HG02610 (cell line): ENCODE data around the gene DPF3.

Experiments used
- ATAC-seq: cut with Tn5 transposase; IDR thresholded peaks from one replicate; pipeline ENCODE4 v1.9.1; 2021; ENCODE audit warnings: mild to moderate bottlenecking, moderate library complexity; ENCODE audit not compliant: unreplicated experiment

DPF3 gene

DNA sequence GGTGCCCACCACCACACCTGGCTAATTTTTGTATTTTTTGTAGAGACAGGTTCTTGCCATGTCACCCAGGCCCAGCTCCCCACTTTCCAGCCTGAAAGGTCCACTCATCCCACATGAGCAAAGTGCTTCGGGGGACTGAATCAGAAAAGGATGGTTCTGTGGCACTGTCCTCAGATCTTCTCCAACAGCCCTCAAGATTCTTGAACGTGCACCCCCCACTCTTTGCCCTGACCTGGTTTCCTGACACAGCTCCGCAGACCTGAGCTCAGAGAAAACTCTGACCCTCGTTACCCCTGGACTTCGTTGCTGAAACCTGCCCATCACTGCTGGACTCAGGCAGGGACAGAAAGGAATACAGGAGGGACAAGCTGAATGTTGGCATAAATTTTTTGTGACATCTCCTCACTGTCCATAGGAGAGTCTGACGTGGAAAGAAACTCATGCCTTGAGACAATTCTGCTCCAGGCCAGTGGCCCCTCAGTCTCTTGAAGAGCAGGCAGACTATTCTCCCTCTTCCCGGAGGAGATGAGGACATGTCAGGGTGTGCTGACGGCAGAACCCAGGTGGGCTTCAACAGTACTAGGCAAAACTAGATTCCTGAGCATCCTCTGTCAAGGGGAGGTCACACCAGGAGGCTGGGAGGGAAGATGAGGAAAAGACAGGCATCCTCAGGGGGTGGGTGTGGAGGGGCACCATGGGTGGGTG, 149.3 kb downstream of the DPF3 start:
- no peak for ATAC-seq

DNA sequence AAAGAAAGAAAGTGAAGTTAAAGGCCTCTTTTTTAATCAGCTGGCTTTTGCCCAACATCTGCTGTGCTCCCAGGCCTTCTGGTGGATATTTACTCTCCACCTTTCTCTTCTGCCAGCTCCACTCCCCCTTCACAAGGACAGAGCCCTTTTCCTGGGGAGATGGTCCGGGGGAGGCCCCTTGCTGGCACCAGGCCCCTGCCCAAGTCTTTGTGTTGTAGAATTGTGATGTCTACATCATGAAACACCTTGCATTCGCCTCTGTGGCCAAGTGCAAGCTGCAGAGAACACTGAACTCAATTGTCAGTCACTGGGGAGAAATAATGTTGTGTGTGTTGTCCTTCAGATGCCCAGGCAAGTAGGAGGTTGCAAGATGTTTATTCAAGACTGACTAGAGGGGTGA, 150.3 kb downstream of the DPF3 start:
- no peak for ATAC-seq

DNA sequence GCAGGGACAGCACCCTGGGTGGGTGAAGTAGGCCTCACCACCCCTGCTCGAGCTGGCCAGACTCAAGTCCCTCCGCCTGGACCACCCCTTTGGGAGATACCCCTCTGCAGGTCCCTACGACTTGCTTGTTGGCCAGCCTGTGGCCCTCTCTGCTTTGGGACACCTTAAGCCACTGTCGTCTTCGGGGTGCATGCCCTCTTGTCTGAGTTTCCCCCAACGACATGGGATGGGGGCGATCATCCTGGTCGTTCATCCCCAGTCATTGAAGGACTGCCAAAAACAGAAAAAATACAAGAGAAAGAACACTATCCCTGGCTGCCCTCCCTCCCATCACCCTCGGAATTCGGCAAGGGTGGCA, 151.1 kb downstream of the DPF3 start:
- no peak for ATAC-seq

DNA sequence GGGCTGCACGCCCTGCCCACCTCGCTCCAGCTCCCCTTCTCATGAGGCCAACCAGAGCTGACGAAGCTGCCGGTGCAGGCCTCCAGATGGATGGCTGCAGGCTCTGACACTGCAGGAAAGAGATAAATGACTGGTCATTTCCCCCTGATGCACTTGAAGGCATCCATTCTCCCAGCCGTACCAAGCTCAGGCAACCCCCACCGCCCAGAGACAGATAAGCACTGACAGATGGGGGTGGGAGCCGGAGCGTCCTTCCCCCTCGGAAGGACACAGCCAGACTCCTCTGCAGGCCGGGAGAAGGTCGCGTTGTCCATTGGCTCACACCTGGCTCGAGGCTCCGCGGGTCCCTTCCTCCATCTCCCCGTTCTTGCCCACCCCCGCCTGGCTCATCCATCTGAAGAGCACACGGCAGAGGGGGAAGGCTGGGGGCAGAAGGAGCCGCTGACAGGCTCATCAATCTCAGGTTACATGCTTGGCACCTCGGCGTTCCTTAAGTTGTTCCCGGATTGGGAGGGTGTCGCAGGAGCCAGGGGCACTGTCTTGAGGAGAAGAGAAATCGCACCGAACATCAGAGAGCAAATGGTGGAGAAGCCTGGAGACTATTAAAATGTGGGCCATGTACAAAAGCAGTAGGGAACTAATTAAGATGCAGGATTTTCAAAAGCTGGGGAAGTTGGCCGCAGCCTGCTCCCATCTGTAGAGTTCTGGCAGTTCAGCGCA, 151.6 kb downstream of the DPF3 start:
- no peak for ATAC-seq

DNA sequence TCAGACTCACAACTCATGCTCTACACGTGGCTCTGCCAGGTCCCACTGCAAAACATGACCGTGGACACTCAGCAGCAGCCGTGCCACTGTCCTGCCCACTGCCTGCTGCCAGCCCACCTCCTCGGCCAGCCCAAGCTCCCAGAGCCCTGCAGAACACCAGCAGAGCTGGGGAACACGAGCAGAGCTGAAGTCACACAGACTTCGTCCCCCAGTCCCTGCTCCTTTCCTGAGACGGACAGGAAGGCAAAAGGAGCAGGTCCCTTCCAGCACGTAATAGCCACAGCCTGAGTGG, 152.1 kb downstream of the DPF3 start:
- no peak for ATAC-seq

DNA sequence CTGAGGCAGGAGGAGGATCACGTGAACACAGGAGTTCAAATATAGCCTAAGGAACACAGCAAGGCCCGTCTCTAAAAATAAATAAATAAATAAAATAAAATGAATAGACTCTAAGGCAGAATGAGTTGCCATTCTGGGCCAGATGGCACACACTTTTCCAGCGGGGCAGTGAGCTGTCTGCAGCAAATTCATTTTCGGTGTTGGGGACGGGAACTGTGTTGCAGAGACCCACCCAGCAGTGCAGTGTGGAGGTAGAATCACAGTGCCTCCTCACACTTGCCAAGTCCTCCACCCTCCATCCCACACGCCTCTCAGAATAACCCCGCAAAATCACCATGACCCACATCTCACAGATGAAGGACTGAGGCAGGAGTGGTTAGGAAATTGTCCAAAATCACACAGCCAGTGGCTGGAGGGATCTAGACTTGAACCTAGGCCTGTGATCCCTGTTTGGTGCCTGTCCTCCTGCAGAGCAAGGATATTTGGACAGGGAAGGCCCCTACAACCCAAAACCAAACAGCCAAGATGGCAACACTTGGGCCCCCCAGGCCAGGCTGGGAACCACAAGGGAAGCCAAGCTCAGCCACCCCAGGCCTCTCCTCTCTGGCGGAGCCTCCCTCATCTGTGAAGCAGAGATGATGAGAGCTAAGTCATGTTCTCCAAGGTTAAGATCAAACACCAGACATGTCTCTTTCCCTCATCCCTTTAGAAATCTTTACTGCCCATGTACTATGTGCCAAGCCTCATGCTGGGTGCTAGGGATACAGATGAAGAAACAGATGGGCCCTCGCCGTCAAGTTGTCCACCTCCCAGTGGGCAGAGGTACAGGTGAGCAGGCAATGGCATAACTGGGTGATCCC, 152.7 kb downstream of the DPF3 start:
- no peak for ATAC-seq

DNA sequence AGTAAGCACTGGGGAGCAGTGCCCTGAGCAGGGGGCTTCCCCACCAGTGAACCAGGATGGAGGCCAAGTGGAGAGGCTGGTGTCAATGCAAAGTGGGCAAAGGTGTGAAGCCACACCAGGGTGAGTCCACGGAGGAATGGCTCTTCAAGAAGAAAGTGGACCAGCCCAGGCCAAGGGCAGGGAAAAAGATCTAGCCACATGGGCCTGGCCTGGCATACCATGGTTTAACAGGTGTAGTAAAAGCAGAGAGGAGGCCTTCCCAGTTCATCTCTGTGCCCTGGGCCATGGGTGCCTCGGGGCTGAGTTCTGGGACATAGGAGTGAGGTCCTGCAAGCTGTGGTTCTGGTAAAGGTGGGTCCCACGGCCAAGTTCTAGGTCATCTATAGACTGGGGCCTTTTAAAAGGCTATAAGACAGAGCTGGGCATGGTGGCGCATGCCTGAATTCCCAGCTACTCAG, 153.4 kb downstream of the DPF3 start:
- no peak for ATAC-seq

DNA sequence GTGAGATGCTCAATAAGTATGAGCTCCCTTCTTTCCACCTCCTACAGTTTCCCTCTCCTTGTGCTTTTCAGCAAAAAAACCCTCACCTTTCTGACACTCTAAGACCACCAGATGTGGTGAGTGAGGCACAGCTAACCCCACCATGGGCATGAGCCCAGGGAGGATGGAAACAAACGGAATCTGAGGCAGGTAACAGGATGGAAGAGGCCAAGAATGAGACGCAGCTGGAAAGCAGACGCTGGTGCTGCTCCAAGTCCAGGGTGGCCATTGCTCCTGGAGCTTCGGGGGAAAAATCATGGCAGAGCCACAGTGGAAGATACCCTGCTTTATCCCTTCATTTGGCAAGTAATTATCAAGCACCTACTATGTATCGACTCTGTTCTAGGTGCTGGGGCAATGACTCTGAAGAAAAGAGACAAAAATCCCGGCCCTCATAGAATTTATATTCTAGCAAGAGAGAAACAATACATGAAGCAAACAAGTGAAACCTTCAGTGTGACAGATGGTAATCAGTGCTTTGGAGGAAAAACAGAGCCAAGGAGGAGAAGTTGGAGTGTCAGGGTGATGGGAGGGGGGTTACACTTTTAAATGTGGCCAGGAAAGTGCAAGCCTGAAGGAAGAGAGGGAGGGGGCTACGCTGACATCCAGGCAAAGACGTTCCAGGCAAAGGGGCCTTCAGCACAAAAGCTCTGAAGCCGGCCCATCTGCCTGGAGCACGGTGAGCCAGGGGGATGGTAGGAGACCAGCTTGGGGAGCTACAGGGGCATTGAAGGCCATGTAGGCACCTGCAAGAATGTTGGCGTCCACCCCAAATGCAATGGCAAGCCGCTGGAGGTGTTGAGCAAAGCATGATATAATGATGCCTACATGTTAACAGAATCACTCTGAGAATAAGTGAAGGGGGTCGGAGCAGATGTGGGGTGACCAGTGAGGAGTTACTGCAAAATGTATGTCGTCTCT, 154.2 kb downstream of the DPF3 start:
- no peak for ATAC-seq

DNA sequence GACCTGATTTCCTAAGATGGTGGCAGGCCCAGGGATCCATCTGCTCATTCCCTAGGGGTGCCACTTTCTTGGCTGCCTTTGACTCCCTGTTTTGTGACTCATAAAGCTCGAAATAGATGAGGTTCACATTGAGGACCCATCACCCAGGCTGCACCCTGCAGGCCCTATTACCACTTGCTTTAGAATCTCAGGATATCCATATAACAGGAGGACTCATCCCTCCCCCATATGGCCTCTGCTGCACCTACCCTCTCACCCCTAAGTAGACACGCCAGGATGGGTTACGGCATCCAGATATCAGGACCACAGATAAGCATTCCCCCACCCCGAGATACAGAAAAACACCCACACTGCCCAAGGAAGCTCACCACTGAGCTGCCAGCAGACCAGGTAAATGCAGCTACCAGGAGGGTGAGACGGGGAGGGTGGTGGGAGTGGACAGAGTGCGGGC, 155.7 kb downstream of the DPF3 start:
- no peak for ATAC-seq

DNA sequence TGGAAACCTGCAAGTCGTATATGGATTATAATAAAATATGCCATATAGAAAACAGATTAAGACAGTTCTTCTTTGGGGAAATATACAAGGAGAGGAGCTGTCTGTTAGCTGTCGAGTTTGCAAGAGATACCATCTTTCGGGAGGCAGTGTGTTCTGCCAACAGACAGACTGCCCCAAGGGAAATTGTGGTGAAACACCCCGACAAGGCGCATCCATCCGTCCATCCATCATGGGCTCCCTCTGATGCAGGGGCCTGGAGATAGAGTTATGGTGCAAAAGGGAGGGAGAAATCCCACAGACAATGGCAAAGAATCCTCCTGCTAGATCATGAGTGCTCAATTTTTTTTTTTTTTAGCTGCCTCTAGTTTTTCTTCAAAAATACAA, 156.3 kb downstream of the DPF3 start:
- no peak for ATAC-seq

DNA sequence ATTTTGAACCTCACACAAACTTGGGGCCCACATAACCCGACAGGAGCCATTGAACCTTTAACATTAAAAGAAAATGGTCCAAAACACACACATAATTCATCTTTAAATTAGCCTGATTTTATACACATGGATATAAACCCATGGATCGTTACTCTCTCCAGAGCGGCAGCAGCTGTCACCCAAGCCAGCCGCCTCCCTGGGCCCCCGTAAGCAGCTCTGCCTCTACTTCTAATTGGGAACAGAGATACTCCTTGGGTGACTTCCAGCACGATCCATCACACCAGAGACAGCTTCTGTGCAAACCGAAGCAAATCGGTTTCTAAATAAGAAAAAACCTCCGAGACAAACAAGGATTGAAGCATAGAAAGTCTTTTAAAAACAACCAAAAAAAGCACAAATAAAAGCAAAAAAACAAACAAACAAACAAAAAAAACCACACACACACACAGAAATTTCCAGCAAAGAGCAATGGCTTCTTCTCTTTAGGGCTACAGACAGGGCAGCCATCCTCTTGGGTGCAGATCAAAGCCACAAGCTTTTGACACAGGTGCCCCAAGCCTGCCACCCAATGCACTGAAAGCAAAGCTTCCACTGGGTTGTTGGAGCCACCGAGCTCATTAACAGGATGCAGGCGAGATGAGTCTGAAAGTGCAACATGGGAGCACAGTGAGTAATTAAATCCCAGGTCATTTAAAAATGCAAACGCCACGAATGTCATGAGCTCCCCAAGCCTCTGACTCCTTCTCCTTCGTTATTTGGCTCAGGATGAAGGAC, 156.9 kb downstream of the DPF3 start:
- no peak for ATAC-seq

DNA sequence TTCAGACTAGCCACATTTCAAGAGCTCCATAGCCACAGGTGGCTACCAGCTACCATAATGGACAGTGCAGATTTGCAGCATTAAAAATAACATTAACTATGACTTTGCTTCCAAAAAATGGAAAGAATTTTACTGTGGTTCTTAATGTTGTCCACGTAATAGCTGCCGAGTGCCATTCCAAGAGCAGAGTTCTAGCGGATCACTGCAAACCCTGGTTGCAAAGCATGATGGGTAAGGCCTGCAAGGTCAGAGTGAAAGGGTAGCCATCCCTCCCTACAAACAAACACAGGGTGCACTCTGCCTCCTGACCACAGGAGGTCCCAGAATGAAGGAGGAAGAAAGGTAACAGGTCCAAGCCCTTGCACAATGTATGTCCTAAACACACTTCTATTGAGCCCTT, 157.6 kb downstream of the DPF3 start:
- no peak for ATAC-seq

DNA sequence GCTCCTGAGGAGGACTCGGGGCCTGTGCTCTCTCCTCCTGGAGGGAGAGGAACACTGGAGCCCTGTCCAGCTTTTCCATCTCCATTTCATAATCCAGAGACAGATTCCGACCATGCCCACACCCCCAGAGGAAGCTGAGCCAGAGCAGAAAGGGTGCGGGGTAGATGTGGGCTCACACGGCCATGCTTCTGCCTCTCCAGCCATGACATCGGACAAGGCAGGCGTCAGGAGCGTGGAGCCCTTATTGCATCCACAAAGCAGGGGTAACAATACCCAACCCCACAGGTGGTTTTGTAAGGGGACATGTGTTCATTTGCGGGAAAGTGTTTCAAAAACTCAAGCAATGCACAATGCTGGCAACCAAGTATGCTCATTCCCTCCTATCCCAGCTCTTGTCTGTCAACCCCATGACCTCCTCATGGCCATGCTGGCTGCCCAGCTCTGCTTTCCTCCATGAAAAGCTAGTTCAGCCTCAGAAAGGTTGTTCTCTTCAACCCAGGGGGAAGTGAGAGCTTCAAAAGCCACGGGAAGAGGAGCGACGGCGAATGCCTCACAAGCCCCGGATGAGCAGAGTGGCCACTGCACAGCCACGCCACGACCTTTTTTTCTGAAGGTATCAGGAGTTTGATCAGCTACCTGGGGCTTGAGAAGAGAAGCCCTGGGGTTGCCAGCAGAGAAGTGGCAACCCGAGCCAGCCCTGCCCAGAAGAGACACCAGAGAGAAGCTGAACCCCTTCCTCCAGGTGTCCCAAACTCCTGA, 161.7 kb downstream of the DPF3 start:
- ATAC-seq = no peak

DNA sequence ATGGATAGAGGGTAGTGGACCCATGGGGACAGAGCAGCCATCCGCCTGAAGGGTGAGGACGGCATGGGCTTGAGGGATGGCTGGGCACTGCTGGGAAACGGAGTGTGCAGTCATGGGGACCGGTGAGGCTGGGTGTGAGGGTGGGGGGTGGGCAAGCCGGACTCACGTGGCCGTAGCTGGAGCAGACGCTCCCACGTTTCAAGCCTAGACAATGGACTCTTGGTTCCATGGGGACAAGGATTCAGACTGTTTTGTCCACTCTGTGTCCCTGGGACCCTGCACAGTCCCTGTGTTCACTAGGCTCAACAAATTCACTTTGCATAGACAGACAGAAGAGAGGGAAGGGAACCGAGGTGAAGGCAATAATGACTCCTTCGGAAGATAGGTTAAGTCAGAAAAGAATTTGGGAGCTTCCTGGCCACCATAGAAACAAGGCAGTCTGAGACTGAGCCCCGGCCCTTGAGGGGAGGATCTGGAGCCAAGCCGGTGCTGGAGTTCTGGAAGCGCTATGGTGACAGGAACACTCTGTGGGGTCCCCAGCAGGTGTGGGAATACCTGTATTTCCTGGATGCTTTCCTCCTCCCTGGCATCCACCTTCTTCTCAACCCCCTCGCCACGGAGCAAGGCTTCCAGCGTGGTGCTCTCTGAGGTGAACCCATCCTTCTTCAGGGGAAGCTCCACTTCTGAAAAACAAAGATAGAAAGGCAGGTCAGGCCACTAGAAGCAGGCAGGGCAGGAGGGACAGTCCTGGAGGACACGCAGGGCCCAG, 162.5 kb downstream of the DPF3 start:
- no peak for ATAC-seq

DNA sequence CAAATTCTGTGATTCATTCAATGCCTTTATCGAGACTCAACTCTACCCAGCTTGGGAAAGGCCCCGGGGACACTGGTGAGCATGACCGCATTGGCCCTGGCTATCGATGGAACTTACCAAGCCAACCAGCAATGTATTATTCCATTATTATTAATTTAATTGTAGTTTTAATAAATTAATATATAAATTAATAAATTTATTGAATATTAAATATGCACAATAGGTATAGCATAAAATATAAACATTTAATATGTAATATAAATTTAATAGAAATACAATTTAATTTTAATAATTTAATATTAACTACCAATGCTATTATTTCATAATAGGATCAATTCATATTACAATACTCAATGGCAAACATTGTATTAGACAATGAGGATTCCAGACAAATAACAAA, 163.4 kb downstream of the DPF3 start:
- no peak for ATAC-seq

DNA sequence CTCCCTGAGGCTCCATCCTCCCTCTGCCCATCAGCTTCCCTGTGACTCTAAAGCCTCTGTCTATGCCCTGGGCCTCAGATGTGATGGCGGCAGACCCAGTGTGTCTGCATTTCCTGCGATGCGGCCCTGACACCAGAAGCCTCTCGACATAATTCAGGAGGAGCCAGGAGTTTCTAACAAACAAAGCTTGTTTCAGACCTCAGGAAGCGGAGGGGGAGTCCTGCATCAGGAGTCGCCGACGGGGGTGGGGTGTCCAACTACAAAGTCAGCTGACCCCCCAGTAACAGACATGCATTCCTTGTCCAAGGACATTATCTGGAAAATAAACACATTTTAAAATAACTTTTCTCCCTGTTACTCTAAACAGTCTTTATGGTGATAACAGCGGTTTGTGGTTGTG, 167.5 kb downstream of the DPF3 start:
- ATAC-seq = no peak

DNA sequence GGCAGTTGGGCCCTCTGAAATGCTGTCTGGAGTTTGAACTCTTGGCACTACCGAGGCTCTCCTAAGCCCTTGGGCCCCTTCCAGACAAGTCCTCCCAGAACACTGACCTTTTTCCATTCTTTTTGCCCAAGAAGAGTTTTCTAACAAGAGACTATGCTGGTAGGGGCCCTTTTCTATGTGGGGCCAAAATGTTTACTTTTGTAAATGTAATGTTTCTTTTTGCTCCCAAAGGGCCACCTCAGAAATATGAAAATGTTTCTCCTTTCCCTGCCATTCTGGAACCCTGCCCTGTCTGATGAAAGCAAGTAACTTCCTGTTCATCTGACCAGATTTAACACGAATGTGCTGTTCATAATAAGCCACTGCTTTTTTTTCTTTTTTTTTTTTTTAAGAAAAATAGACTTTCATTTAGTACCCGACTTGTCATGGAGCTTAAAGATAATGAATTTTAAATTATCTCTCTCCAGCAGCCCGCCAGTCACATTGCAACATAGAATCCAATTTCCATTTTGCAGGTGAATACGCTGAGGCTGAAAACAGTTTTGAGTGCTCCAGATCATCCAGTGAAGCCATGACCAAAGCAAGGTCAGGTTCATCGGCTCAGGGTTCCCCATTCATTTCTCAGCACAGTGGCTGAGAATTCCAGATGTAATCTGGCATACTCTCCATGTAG, 169.9 kb downstream of the DPF3 start:
- no peak for ATAC-seq

DNA sequence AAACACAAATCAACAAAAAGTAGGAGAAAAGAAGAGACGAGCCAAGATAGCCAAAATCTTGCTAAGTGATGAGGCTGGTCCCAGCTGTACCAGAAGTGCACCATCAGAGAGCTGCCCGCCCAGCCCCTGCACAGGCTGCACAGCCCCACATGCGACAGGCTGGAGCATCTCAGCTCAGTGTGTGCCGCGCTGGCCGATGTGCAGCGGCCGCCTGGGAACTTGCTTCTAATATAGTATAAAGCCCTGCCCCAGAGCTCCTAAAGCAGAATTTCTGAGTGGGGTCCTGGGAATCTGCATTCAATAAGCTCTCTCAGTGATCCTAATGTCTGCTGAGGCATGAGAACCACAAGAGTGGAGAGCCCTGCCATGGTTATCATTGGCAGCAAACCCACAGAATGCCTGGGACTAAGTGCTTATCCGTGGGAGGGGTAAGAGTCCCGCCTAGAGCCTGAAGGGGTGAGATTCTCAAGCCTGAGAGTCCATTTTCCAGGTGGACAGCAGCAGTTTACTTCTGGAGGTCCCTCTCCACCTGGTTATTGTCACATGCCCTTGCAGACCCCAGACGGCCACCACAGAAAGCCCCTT, 171.6 kb downstream of the DPF3 start:
- ATAC-seq = no peak
